Left renal pelvis (tissue), 4 donors: Measurements from ENCODE around the gene OR2F1. TPM values are rescaled to one million over a fixed set of nuclear protein-coding genes. Genes with fewer than 3 reads are reported as not detected.
"Not testable (repeated sequence)": the region's sequence is repeated elsewhere in the genome, so short reads cannot be mapped to it uniquely, and the experiment has no call there.

Source experiments
- DNase-seq, 4 donors: peaks; one replicate each; pipeline ENCODE4 v3.0.0-alpha.2; 2013; ENCODE audit warnings: low read depth in 4 of 4, low spot score in 3 of 4
- polyA plus RNA-seq, 4 donors: library from polyadenylated mRNA; unstranded; fragments of 120-200 nt; gene quantifications; one replicate each; pipeline ENCODE4 v1.2.1, GENCODE V29; 2013; ENCODE audit not compliant: insufficient read length in 4 of 4

OR2F1 gene
- polyA plus RNA-seq, 4 donors = 0.15 to 0.18 TPM; not detected in 2

DNA sequence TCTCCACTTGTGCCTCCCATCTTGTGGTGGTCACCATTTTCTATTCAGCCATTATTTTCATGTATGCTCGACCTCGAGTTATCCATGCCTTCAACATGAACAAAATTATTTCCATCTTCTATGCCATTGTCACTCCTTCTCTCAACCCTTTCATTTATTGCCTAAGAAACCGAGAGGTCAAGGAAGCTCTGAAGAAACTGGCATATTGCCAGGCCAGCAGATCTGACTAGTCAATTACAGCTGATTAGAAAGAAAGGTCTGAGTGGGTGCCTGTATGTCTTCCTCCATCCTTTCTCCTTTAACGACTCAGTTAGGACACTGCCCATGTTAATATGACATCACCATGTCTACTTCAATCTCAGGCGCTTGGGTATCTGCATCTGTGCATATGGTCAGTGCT, 50.1 kb downstream of the OR2F1 start:
- no peak for DNase-seq

DNA sequence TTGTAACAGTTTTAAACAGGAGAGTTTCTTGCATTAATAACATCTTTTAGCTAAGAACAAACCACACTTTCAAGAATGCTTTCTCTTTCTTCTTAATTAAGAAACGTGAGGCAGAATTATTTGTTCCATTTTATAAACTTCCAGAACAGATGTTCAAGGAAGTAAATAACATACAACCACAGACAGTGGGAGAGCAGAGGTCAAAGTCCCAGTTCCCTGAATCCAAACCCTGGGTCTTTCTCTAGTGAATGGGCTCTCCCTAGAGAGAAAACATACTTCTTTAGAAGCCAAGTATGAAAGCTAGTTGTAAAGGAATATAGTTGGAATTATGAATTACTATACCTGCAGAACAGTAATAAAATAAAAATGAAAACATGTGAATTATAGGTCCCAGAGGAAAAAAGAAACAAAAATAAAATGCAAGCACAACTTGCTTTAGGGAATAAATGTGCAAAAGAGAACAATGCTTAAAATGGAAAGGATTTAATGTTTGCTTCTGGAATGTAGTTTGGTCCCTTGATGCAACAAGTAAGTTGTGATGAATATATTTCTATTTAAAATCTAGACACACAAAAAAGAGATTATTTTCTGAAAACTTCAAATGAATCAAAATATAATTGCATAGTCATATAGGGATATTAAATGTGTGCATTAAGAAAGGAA, 51.5 kb downstream of the OR2F1 start:
- DNase-seq = no peak

DNA sequence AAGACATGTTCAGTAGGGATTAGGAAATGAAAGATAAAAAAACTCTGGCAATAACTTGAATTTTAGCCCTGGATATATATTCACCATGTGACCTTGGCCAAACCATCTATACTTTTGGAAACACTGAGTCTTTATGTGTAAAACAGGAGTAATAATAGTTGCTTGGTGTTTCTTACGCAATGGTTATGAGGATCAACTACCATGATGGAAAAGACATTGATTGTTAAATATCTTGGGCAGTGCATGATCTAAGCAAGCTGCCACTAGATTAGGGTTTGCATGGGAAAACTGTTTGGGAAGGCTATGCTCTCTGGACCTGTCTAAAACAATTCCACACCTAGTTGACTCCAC, 52.0 kb downstream of the OR2F1 start:
- no peak for DNase-seq

DNA sequence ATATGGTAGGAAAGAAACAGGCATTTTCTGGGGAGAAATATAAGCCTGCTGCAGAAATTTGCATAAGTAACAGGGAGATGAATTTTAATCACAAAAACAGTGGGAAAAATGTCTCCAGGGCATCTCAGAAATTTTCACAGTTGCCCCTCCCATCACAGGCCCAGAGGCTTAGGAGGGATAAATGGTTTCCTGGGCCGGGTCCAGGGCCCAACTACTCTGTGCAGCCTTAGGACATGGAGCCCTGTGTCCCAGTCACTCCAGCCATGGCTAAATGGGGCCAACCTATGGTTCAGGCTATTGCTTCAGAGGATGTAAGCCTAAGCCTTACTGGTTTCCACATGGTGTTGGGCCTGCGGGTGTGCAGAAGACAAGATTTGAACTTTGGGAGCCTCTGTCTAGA, 54.7 kb downstream of the OR2F1 start:
- DNase-seq = no peak

DNA sequence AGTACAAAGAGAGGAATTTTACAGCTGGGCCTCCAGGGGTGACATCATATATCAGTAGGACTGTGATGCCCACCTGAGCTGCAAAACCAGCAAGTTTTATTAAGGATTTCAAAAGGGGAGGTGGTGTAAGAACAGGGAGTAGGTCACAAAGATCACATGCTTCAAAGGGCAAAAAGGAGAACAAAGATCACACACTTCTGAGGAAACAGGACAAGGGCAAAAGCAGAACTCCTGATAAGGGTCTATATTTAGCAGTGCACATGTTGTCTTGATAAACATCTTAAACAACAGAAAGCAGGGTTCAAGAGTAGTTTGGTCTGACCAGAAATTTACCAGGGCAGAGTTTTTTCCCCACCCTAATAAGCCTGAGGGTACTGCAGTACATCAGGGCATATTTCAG, 55.4 kb downstream of the OR2F1 start:
- DNase-seq = not testable (repeated sequence)

DNA sequence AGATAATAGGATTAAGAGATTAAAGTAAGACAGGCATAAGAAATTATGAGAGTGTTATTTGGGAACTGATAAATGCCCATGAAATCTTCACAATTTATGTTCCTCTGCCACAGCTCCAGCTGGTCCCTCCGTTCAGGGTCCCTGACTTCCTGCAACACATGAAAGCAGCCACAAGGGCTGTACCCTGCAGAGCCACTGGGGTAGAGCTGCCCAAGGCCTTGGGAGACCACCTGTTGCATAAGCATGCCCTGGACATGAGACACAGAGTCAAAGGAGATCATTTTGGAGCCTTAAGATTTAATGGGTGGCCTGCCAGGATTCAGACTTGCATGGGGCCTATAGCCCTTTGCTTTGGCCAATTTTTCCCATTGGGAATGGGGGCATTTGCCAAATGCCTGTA, 56.2 kb downstream of the OR2F1 start:
- not testable (repeated sequence) for DNase-seq

DNA sequence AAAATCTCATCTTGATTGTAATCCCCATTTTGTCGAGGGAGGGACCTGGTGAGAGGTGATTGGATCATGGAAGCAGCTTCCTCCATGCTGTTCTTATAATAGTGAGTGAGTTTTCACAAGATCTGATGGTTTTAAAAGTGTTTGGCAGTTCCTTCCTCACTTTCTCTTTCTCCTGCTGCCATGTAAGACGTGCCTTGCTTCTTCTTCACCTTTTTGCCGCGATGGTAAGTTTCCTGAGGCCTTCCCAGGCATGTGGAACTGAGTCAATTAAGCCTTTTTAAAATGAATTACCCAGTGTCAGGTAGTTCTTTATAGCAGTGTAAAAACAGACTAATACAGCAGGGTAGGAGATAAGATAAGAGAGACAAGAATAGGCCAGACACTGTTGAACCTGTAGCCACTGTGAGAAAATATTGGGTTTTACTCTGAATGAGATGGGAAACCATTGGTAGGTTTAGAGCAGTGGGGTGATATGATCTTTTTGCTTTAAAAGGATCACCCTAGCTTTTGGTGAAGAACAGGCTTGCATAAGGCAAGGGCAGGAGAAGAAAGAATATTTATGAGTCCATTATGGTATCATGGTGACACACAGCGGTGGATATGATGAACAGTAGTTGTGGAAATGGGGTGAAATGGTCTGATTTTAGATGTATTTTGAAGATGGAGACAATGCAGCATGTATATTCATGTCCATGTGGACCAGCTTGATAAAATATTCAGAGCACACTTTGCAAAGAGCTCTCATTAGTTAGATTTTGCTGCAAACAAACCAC, 57.0 kb downstream of the OR2F1 start:
- no peak for DNase-seq

Other genes starting within 250 kb of the OR2F1 start
- not detected for gene CTAGE6, start 197.1 kb upstream of the OR2F1 start, polyA plus RNA-seq
- gene TCAF1, start 52.7 kb upstream of the OR2F1 start, polyA plus RNA-seq = 10 to 100 TPM; 74.8 to 85.9 (median 78.6) TPM
- not detected for gene OR2F2, start 19.6 kb upstream of the OR2F1 start, polyA plus RNA-seq
- not detected for gene OR6B1, start 45.5 kb downstream of the OR2F1 start, polyA plus RNA-seq
- gene OR2A5, start 94.1 kb downstream of the OR2F1 start, polyA plus RNA-seq = under 1 TPM in 2 of 4 donors, not detected in 2; 0.06 TPM
- under 1 TPM in 1 of 4 donors, not detected in 3; 0.18 TPM for gene OR2A25, start 115.0 kb downstream of the OR2F1 start, polyA plus RNA-seq
- gene OR2A12, start 131.4 kb downstream of the OR2F1 start, polyA plus RNA-seq = under 1 TPM in 2 of 4 donors, not detected in 2; 0.07 to 0.11 TPM
- gene OR2A2, start 154.7 kb downstream of the OR2F1 start, polyA plus RNA-seq = not detected
- under 1 TPM in 1 of 4 donors, not detected in 3; 0.09 TPM for gene OR2A14, start 168.3 kb downstream of the OR2F1 start, polyA plus RNA-seq
- gene CTAGE4, start 228.6 kb downstream of the OR2F1 start, polyA plus RNA-seq = 10 to 100 TPM in 1 of 4 donors, 1 to 10 TPM in 2, under 1 TPM in 1; 0.30 to 19.3 (median 5.3) TPM
- 10 to 100 TPM in 3 of 4 donors, 1 to 10 TPM in 1; 5.5 to 28.1 (median 20.2) TPM for gene ARHGEF35, start 241.0 kb downstream of the OR2F1 start, polyA plus RNA-seq